Mammary epithelial cell (primary cell): ENCODE results near the gene PTTG1IP.

Source experiments
- CTCF ChIP-seq, 2 donors: IDR thresholded peaks in 1 of 2; conservative IDR thresholded peaks in 1 of 2; 2 replicates each; pipeline ENCODE4 v1.5.1; 2011 to 2012; ENCODE audit warnings: inconsistent platforms in 2 of 2, low read length in 2 of 2, mild to moderate bottlenecking in 2 of 2, control low read depth in 1 of 2, low read depth in 1 of 2; ENCODE audit not compliant: insufficient read depth in 1 of 2; ENCODE audit errors: extremely low read depth in 1 of 2
- EZH2 ChIP-seq: IDR thresholded peaks from 2 replicates; pipeline ENCODE4 v1.6.1; 2012; ENCODE audit warnings: low read length, inconsistent platforms, borderline replicate concordance

- TF ChIP-seq CTCF (conservative IDR thresholded peaks at IDR 0.05 in 1 of 2, IDR thresholded peaks at IDR 0.05 in 1 of 2; ENCODE audit: extremely low read depth in 1 of 2, insufficient read depth in 1 of 2, low read depth in 1 of 2, low read length in 2 of 2) (no peak), EZH2 (no peak)
Measured at GRCh38 chr21:44919913-44920693, 46.6 kb upstream of the PTTG1IP start.
